Measurements from ENCODE around the gene C19orf44. TPM values are rescaled to one million over a fixed set of nuclear protein-coding genes. Genes with fewer than 3 reads are reported as not detected.

The C19orf44 gene
- total and polyA plus RNA-seq, 2 of the 4 experiments (the other 2 are of a cell fraction) = 1.4 to 3.8 TPM

DNA sequence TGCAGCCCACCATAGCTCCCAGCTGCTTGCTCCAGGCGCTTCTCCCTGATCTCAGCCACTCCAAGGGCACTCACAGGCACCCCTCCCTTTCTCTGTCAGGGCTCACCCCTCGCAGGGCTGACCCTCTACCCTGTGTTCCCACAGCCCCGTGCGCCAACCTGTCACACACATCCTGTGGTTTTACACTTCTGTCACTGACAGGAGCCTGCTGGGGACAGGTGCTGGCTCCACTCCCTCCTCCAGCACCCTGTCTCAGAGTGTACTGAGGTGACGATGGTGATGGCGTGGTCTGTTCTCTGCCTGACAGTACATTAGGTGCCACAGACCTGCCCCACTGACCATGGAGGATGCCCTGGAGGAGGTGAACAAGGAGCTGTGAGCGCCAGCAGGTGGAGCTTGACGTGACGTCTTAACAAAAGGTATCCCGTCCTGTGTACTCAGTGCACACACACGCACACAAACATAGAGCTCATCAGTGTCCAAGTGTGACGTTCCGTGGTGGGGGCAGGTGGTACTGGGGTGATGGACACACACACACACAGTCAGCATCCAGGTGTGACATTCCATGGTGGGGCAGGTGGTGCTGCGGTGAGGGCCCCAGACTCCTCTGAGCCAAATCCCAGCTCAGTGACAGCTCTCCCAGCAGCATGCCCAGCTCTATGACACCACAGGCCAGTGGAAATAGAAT lies 20.9 kb downstream of the C19orf44 start:
- dilution Hi-C loops (cut with HindIII; ENCODE audit: low sequenced_read_pairs, unreplicated experiment) = no loop called here
- CTCF ChIA-PET = no interaction called here
- in situ Hi-C loops (cut with MboI; ENCODE audit: low sequenced_read_pairs) = no loop called here

More for the DNA sequence above, 20.9 kb downstream of the C19orf44 start:
- no peak overlapping the region for H2BK120ac ChIP-seq (ENCODE audit: low read depth, low read length)
- no peak overlapping the region for H2BK20ac ChIP-seq (ENCODE audit: low read depth, low read length)
- no peak overlapping the region for H3K56ac ChIP-seq (ENCODE audit: extremely low read depth, insufficient read depth, low read length)
- no peak overlapping the region for H3K18ac ChIP-seq (ENCODE audit: low read depth, low read length)
- H3K27me3 ChIP-seq (ENCODE audit: control insufficient read depth, insufficient read depth, low read length) = no peaks in the 10 kb centered on the region
- no peak overlapping the region for H4K91ac ChIP-seq (ENCODE audit: insufficient read depth, low read depth, low read length)
- no peak overlapping the region for H3K23ac ChIP-seq (ENCODE audit: low read depth, low read length)
- H3K4me3 ChIP-seq (ENCODE audit: insufficient read depth, low read depth, low read length) = no peak overlapping the region
- no TSS peak for BruUV-seq (replicated peaks)
- no peak overlapping the region for H3K27ac ChIP-seq (ENCODE audit: insufficient read depth, low read length)
- no peak overlapping the region for H2AK9ac ChIP-seq (replicated peaks; ENCODE audit: low read depth, low read length, poor library complexity)
- H4K8ac ChIP-seq (ENCODE audit: low read depth in 2 of 2, low read length in 2 of 2) = no peak overlapping the region
- DNase-seq (no peak), ATAC-seq (ENCODE audit: low read depth) (0 out of 2 replicates have a peak, but pooled peaks have one; percentile 8)
- no peak overlapping the region for H2BK5ac ChIP-seq (ENCODE audit: low read depth, low read length, poor library complexity, severe bottlenecking)
- no peaks in the 10 kb centered on the region for H3K9me1 ChIP-seq (ENCODE audit: insufficient read depth, low read length)
- TF ChIP-seq RFX5 (IDR thresholded peaks at IDR 0.05; ENCODE audit: low read depth, low read length) (no peak), RAD21 (IDR thresholded peaks at IDR 0.05; ENCODE audit: low read length) (no peak), POLR2A (IDR thresholded peaks at IDR 0.05; ENCODE audit: low read depth, low read length) (no peak), MXI1 (IDR thresholded peaks at IDR 0.05; ENCODE audit: borderline replicate concordance, low read depth, low read length) (no peak), RCOR1 (IDR thresholded peaks at IDR 0.05; ENCODE audit: insufficient replicate concordance, low read length) (no peak), USF2 (IDR thresholded peaks at IDR 0.05; ENCODE audit: low read depth, low read length) (no peak), CEBPB (IDR thresholded peaks at IDR 0.05; ENCODE audit: low read depth, low read length) (no peak), MAFK (IDR thresholded peaks at IDR 0.05; ENCODE audit: low read depth, low read length) (no peak)
- H2AK5ac ChIP-seq (ENCODE audit: low read depth, low read length) = no peak overlapping the region
- H4K20me1 ChIP-seq (ENCODE audit: insufficient read depth, low read length) = peaks cover 3% of the 10 kb centered on the region; the same call in 1 of the 2 replicates
- POLR2A ChIA-PET (ENCODE audit: unreplicated experiment) = no interaction called here
- H3K4ac ChIP-seq (ENCODE audit: low read depth, low read length) = no peak overlapping the region
- no peaks in the 10 kb centered on the region for H3K9me3 ChIP-seq (ENCODE audit: control insufficient read depth, insufficient read depth, low read length)
- peak overlapping the region; percentile 13 for H2AFZ ChIP-seq (replicated peaks; ENCODE audit: low read length, poor library complexity)
- intact Hi-C loops (cut with micrococcal nuclease) = no loop called here
- no peak overlapping the region for H3K4me2 ChIP-seq (ENCODE audit: low read depth, low read length)
- H4K5ac ChIP-seq (ENCODE audit: low read depth, low read length) = no peak overlapping the region
- no peaks in the 10 kb centered on the region for H3K4me1 ChIP-seq (ENCODE audit: control insufficient read depth, insufficient read depth, low read length)
- no peak overlapping the region for H3K14ac ChIP-seq (replicated peaks; ENCODE audit: low read depth, low read length)
- peaks cover 61% of the 10 kb centered on the region for H3K36me3 ChIP-seq (ENCODE audit: control insufficient read depth, insufficient read depth, low read length)
- no peak overlapping the region for H2BK15ac ChIP-seq (ENCODE audit: low read depth, low read length)
- WGBS, 2 experiments (ENCODE audit: extremely low coverage in 2 of 2, insufficient read length in 1 of 2) = 77% methylated on average over 2 of the region's 14 CpGs; no CpG with 5 or more reads in 1 of the 2 experiments
- H3K9ac ChIP-seq (ENCODE audit: low read depth, low read length) = no peak overlapping the region
- peaks cover 0 to 13% of the 10 kb centered on the region in 2 experiments; a peak in 3 of 4 replicates for H3K79me1 ChIP-seq (ENCODE audit: low read depth in 1 of 2, low read length in 2 of 2)

Measured in IMR-90 (cell line).